Measurements from ENCODE around the gene COPZ2.

Gene COPZ2

GRCh38 chr17:47986520-47986919 is 51.1 kb downstream of the COPZ2 start:
- no peak for DNase-seq (ENCODE audit: low read depth in 2 of 2)

GRCh38 chr17:47983492-47984223 is 53.9 kb downstream of the COPZ2 start:
- DNase-seq (ENCODE audit: low read depth in 2 of 2) = no peak

GRCh38 chr17:47982645-47983390 is 54.8 kb downstream of the COPZ2 start:
- no peak for DNase-seq (ENCODE audit: low read depth in 2 of 2)

GRCh38 chr17:47982091-47982617 is 55.4 kb downstream of the COPZ2 start:
- DNase-seq (ENCODE audit: low read depth in 2 of 2) = no peak

- DNase-seq (ENCODE audit: low read depth in 2 of 2) = no peak
Observed at GRCh38 chr17:47981462-47981861, 56.1 kb downstream of the COPZ2 start.

GRCh38 chr17:47980541-47980940 is 57.1 kb downstream of the COPZ2 start:
- no peak for DNase-seq (ENCODE audit: low read depth in 2 of 2)

GRCh38 chr17:47978324-47978723 is 59.3 kb downstream of the COPZ2 start:
- peak in 1 of 2 donors; percentile 27 for DNase-seq (ENCODE audit: low read depth in 2 of 2)
